ENCODE data around the gene EFNA4. TPM values are rescaled to one million over a fixed set of nuclear protein-coding genes. Genes with fewer than 3 reads are reported as not detected.

EFNA4 gene
- polyA plus RNA-seq, 2 donors: 14.7 to 16.2 TPM

DNA sequence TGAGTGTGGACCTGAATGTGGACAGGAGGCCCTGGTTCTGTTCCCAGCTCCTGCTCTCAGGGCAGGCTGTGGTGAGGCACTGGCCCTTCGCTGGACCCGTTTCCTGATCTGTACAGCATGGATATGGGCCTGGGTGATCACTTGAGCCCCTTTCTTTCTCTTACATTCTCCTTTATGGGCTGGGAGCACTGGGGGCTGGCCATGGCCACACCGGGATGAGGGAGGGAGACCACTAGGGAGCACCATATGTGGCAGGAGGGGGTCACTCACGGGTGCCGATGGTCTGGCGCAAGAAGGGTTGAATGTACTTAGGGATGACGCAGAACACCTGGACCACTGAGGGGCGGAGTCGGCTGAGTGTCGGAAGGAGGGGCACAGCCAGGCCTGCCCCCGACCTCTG, 32.6 kb upstream of the EFNA4 start:
- no peak overlapping the region for H3K27ac ChIP-seq (ENCODE audit: low read depth in 2 of 2, low read length in 1 of 2)
- WGBS, 2 donors: 83 to 85% methylated on average over 11 of the region's 11 CpGs
- no peaks in the 10 kb centered on the region for H3K9me3 ChIP-seq (ENCODE audit: control insufficient read depth in 2 of 2, insufficient read depth in 1 of 2, low read depth in 1 of 2, low read length in 1 of 2)
- H3K4me3 ChIP-seq (ENCODE audit: low read depth in 1 of 2, low read length in 2 of 2): no peak overlapping the region
- H3K27me3 ChIP-seq (ENCODE audit: control insufficient read depth in 1 of 2, insufficient read depth in 2 of 2, low read length in 2 of 2): no peaks in the 10 kb centered on the region
- no peaks in the 10 kb centered on the region for H3K36me3 ChIP-seq (ENCODE audit: control insufficient read depth in 2 of 2, insufficient read depth in 2 of 2, low read length in 1 of 2)
- peaks cover 0 to 15% of the 10 kb centered on the region in 2 donors for H3K4me1 ChIP-seq (ENCODE audit: control insufficient read depth in 2 of 2, insufficient read depth in 2 of 2, low read length in 1 of 2)

DNA sequence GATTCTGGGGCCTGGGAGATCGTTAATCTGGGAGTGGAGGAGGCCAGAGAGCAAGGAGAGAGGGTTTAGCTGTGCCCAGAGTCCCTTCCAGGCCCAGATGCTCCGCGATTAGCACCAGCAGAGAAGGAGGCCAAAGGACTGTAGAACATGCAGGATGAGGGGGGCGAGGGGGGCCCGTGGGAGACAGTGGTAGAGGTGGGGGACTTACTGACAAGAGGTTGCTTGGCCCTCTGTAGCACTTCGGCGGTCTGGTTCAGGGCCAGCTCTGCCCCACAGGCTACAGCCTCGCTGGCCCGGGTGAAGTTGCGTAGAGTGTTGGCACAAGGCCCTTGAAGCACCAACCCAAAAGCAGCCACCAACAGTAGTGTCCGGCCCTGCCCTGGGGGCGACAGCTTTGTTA, 30.7 kb upstream of the EFNA4 start:
- WGBS, 2 donors: 85 to 86% methylated on average over 12 of the region's 12 CpGs
- H3K36me3 ChIP-seq (ENCODE audit: control insufficient read depth in 2 of 2, insufficient read depth in 2 of 2, low read length in 1 of 2): no peaks in the 10 kb centered on the region
- no peak overlapping the region for H3K4me3 ChIP-seq (ENCODE audit: low read depth in 1 of 2, low read length in 2 of 2)
- H3K9me3 ChIP-seq (ENCODE audit: control insufficient read depth in 2 of 2, insufficient read depth in 1 of 2, low read depth in 1 of 2, low read length in 1 of 2): no peaks in the 10 kb centered on the region
- H3K27me3 ChIP-seq (ENCODE audit: control insufficient read depth in 1 of 2, insufficient read depth in 2 of 2, low read length in 2 of 2): no peaks in the 10 kb centered on the region
- H3K4me1 ChIP-seq (ENCODE audit: control insufficient read depth in 2 of 2, insufficient read depth in 2 of 2, low read length in 1 of 2): peaks cover 0 to 19% of the 10 kb centered on the region in 2 donors
- H3K27ac ChIP-seq (ENCODE audit: low read depth in 2 of 2, low read length in 1 of 2): no peak overlapping the region

- no peaks in the 10 kb centered on the region for H3K27me3 ChIP-seq (ENCODE audit: control insufficient read depth in 1 of 2, insufficient read depth in 2 of 2, low read length in 2 of 2)
- WGBS, 2 donors: 93 to 94% methylated on average over 9 of the region's 9 CpGs
- no peak within 1 kb of the TSS for H3K4me3 ChIP-seq (ENCODE audit: low read depth in 1 of 2, low read length in 2 of 2)
- no peaks in the 10 kb centered on the region for H3K36me3 ChIP-seq (ENCODE audit: control insufficient read depth in 2 of 2, insufficient read depth in 2 of 2, low read length in 1 of 2)
- no peak within 1 kb of the TSS for H3K27ac ChIP-seq (ENCODE audit: low read depth in 2 of 2, low read length in 1 of 2)
- H3K4me1 ChIP-seq (ENCODE audit: control insufficient read depth in 2 of 2, insufficient read depth in 2 of 2, low read length in 1 of 2): peaks cover 0 to 23% of the 10 kb centered on the region in 2 donors
- H3K9me3 ChIP-seq (ENCODE audit: control insufficient read depth in 2 of 2, insufficient read depth in 1 of 2, low read depth in 1 of 2, low read length in 1 of 2): no peaks in the 10 kb centered on the region
Observed at GRCh38 chr1:155033524-155033923, 30.0 kb upstream of the EFNA4 start, which contains the start of the genes DCST1 and DCST2. Gene DCST1, plus strand, starts transcription at chr1:155033824. Its CDS starts 213 bp downstream, at chr1:155034037. Gene DCST2, minus strand, starts transcription at chr1:155033781. Its CDS starts 80 bp downstream, at chr1:155033701.

DNA sequence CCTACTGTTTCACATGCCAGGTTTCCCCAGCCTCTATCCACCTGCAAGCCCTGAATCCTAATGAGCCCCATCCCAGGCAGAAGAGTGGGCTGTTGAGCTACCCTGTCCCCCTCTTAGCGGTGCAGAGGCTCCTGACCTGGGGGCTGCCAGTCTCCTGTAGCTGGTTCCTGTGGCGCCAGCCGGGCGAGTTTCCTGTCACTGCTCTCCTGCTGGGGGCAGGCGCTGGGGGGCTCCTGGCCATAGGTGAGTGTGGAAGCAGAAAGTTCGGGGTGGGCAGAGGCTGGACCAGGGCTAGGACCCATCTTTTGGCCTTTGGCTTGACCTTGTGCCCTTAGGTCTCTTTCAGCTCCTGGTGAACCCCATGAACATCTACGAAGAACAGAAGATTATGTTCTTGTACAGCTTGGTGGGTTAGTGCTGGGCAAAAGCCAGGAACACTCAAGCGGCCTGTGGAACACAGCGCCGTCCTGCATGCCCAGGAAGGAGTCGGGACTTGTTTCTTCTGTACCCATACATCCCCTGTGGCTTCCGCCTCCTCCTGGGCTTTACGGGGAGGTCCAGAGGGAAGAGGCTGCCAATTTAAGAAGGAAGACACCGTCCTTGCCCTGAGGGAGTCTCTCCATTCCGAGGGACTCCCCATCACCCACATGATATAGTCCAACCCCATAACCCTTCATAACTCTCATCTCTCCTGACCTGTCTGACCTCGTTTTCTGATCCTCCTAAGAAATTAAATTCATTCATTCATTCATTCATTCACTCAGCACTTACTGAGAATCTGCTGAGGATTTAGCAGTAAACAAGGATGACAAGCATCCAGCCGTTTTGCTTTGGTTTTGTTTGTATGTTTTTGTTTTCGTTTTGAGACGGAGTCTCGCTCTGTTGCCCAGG, 29.0 kb upstream of the EFNA4 start:
- Histone ChIP-seq H3K27ac (ENCODE audit: low read depth in 2 of 2, low read length in 1 of 2) (no peak overlapping the region), H3K4me1 (ENCODE audit: control insufficient read depth in 2 of 2, insufficient read depth in 2 of 2, low read length in 1 of 2) (peaks cover 3 to 31% of the 10 kb centered on the region in 2 donors), H3K36me3 (ENCODE audit: control insufficient read depth in 2 of 2, insufficient read depth in 2 of 2, low read length in 1 of 2) (no peaks in the 10 kb centered on the region), H3K27me3 (ENCODE audit: control insufficient read depth in 1 of 2, insufficient read depth in 2 of 2, low read length in 2 of 2) (no peaks in the 10 kb centered on the region), H3K9me3 (ENCODE audit: control insufficient read depth in 2 of 2, insufficient read depth in 1 of 2, low read depth in 1 of 2, low read length in 1 of 2) (no peaks in the 10 kb centered on the region), H3K4me3 (ENCODE audit: low read depth in 1 of 2, low read length in 2 of 2) (no peak overlapping the region)
- 65 to 73% methylated on average over 20 of the region's 20 CpGs for WGBS, 2 donors

GRCh38 chr1:155035936-155036335, 27.6 kb upstream of the EFNA4 start:
- Histone ChIP-seq H3K4me1 (ENCODE audit: control insufficient read depth in 2 of 2, insufficient read depth in 2 of 2, low read length in 1 of 2) (peaks cover 3 to 31% of the 10 kb centered on the region in 2 donors), H3K9me3 (ENCODE audit: control insufficient read depth in 2 of 2, insufficient read depth in 1 of 2, low read depth in 1 of 2, low read length in 1 of 2) (no peaks in the 10 kb centered on the region), H3K27me3 (ENCODE audit: control insufficient read depth in 1 of 2, insufficient read depth in 2 of 2, low read length in 2 of 2) (no peaks in the 10 kb centered on the region), H3K27ac (ENCODE audit: low read depth in 2 of 2, low read length in 1 of 2) (no peak overlapping the region), H3K4me3 (ENCODE audit: low read depth in 1 of 2, low read length in 2 of 2) (no peak overlapping the region), H3K36me3 (ENCODE audit: control insufficient read depth in 2 of 2, insufficient read depth in 2 of 2, low read length in 1 of 2) (no peaks in the 10 kb centered on the region)
- 74 to 83% methylated on average over 2 of the region's 2 CpGs for WGBS, 2 donors

DNA sequence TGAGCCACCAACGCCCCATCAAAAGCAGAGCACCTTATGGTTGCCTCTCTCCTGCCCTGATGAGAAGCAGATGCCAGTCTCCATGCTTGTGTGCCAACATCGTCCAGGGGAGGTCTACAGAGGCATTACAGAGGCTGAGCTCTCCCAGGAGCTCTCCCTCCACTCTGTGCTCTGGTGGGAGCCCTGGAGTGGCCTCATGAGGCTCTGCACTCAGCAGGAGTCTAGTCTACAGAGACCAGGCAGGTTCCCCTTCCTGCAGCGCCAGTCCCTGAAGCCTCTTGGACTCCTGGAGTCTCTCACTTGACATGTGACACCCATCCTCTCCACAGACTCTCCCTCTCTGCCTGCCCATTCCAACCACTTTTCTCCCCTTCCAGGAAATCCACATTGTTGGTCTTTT, 26.5 kb upstream of the EFNA4 start:
- H3K4me1 ChIP-seq (ENCODE audit: control insufficient read depth in 2 of 2, insufficient read depth in 2 of 2, low read length in 1 of 2): peaks cover 3 to 31% of the 10 kb centered on the region in 2 donors
- H3K4me3 ChIP-seq (ENCODE audit: low read depth in 1 of 2, low read length in 2 of 2): no peak overlapping the region
- H3K36me3 ChIP-seq (ENCODE audit: control insufficient read depth in 2 of 2, insufficient read depth in 2 of 2, low read length in 1 of 2): no peaks in the 10 kb centered on the region
- WGBS, 2 donors: 84 to 85% methylated on average over 3 of the region's 3 CpGs
- H3K27me3 ChIP-seq (ENCODE audit: control insufficient read depth in 1 of 2, insufficient read depth in 2 of 2, low read length in 2 of 2): no peaks in the 10 kb centered on the region
- H3K27ac ChIP-seq (ENCODE audit: low read depth in 2 of 2, low read length in 1 of 2): peak overlapping the region; percentile 91 to 97
- H3K9me3 ChIP-seq (ENCODE audit: control insufficient read depth in 2 of 2, insufficient read depth in 1 of 2, low read depth in 1 of 2, low read length in 1 of 2): no peaks in the 10 kb centered on the region

- WGBS, 2 donors: 54 to 74% methylated on average over 6 of the region's 6 CpGs
- Histone ChIP-seq H3K27ac (ENCODE audit: low read depth in 2 of 2, low read length in 1 of 2) (peak overlapping the region; percentile 91 to 97), H3K4me1 (ENCODE audit: control insufficient read depth in 2 of 2, insufficient read depth in 2 of 2, low read length in 1 of 2) (peaks cover 3 to 31% of the 10 kb centered on the region in 2 donors), H3K27me3 (ENCODE audit: control insufficient read depth in 1 of 2, insufficient read depth in 2 of 2, low read length in 2 of 2) (no peaks in the 10 kb centered on the region), H3K4me3 (ENCODE audit: low read depth in 1 of 2, low read length in 2 of 2) (no peak overlapping the region), H3K9me3 (ENCODE audit: control insufficient read depth in 2 of 2, insufficient read depth in 1 of 2, low read depth in 1 of 2, low read length in 1 of 2) (no peaks in the 10 kb centered on the region), H3K36me3 (ENCODE audit: control insufficient read depth in 2 of 2, insufficient read depth in 2 of 2, low read length in 1 of 2) (no peaks in the 10 kb centered on the region)
Observed at GRCh38 chr1:155037851-155038441, 25.6 kb upstream of the EFNA4 start.

GRCh38 chr1:155038602-155039307, 24.8 kb upstream of the EFNA4 start:
- peak overlapping the region; percentile 91 to 97 for H3K27ac ChIP-seq (ENCODE audit: low read depth in 2 of 2, low read length in 1 of 2)
- 24 to 36% methylated on average over 8 of the region's 8 CpGs for whole genome bisulfite sequencing, 2 donors
- H3K4me3 ChIP-seq (ENCODE audit: low read depth in 1 of 2, low read length in 2 of 2): no peak overlapping the region
- no peaks in the 10 kb centered on the region for H3K9me3 ChIP-seq (ENCODE audit: control insufficient read depth in 2 of 2, insufficient read depth in 1 of 2, low read depth in 1 of 2, low read length in 1 of 2)
- H3K36me3 ChIP-seq (ENCODE audit: control insufficient read depth in 2 of 2, insufficient read depth in 2 of 2, low read length in 1 of 2): no peaks in the 10 kb centered on the region
- H3K4me1 ChIP-seq (ENCODE audit: control insufficient read depth in 2 of 2, insufficient read depth in 2 of 2, low read length in 1 of 2): peaks cover 3 to 29% of the 10 kb centered on the region in 2 donors
- no peaks in the 10 kb centered on the region for H3K27me3 ChIP-seq (ENCODE audit: control insufficient read depth in 1 of 2, insufficient read depth in 2 of 2, low read length in 2 of 2)

DNA sequence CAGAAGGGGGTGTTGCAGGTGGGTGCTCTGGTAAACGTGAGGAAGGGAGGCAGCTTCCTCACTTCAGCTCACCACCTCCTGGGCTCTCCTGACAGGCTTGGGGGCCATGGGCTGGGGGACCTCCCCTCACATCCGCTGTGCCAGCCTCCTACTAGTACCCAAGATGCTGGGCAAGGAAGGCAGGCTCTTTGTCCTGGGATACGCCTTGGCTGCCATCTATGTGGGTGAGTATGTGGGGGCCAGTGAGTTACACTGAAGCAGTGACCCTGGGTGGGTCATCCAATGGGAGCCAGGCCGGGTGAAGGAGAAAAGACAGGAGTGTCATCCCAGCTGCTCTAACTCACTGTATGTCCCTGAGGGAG, 24.3 kb upstream of the EFNA4 start:
- Histone ChIP-seq H3K4me3 (ENCODE audit: low read depth in 1 of 2, low read length in 2 of 2) (no peak overlapping the region), H3K9me3 (ENCODE audit: control insufficient read depth in 2 of 2, insufficient read depth in 1 of 2, low read depth in 1 of 2, low read length in 1 of 2) (no peaks in the 10 kb centered on the region), H3K27me3 (ENCODE audit: control insufficient read depth in 1 of 2, insufficient read depth in 2 of 2, low read length in 2 of 2) (no peaks in the 10 kb centered on the region), H3K36me3 (ENCODE audit: control insufficient read depth in 2 of 2, insufficient read depth in 2 of 2, low read length in 1 of 2) (no peaks in the 10 kb centered on the region), H3K27ac (ENCODE audit: low read depth in 2 of 2, low read length in 1 of 2) (peak overlapping the region; percentile 88 to 97), H3K4me1 (ENCODE audit: control insufficient read depth in 2 of 2, insufficient read depth in 2 of 2, low read length in 1 of 2) (peaks cover 3 to 26% of the 10 kb centered on the region in 2 donors)
- WGBS, 2 donors: 69 to 78% methylated on average over 4 of the region's 4 CpGs

Measured in esophagus (tissue), 2 donors.